T-cell (primary cell): Measurements from ENCODE around the gene HDAC11. TPM values are rescaled to one million over a fixed set of nuclear protein-coding genes. Genes with fewer than 3 reads are reported as not detected.
A peak's percentile ranks its signal among the peaks of the same experiment; 100 is the strongest.
"Not testable (repeated sequence)": the region's sequence is repeated elsewhere in the genome, so short reads cannot be mapped to it uniquely, and the experiment has no call there.

Experiments used
- ATAC-seq, 4 experiments: fragments of 200-7000 bp in 3 of 4; fragments of 150-1000 bp in 1 of 4; cut with Tn5 transposase; replicated peaks in 1 of 4; 1 replicate in 3 of 4; 2 replicates in 1 of 4; pipeline ENCODE4 v1.10.0; 2021; ENCODE audit warnings: moderate library complexity in 3 of 4, mild to moderate bottlenecking in 2 of 4, moderate number of reproducible peaks in 1 of 4
- CTCF ChIA-PET, 2 donors: fragments of 300-600 bp; sonication (Branson Sonifier 250); formaldehyde crosslinking; loops; one replicate each; lab custom pipeline; 2022; ENCODE audit warnings: antibody characterized with exemption in 2 of 2; lab: Charles Lee
- POLR2A ChIA-PET, 2 donors: fragments of 300-600 bp; sonication (Branson Sonifier 250); formaldehyde crosslinking; loops; one replicate each; lab custom pipeline; 2022; ENCODE audit warnings: antibody characterized with exemption in 2 of 2; lab: Charles Lee
- DNase-seq, 35 experiments: peaks; one replicate each; pipeline versions ENCODE4 v3.0.0 to v3.0.0-alpha.2; 2013 to 2023
- H3K27ac ChIP-seq: one replicate; pipeline ENCODE4 v1.5.1; 2013; ENCODE audit warnings: low read length
- H3K27me3 ChIP-seq, 2 experiments: replicated peaks in 1 of 2; 1 replicate in 1 of 2; 2 replicates in 1 of 2; pipeline versions ENCODE4 v1.6.1 to v1.7.0; 2013; ENCODE audit warnings: low read length in 1 of 2, mixed read lengths in 1 of 2; ENCODE audit not compliant: control insufficient read depth in 2 of 2, insufficient read depth in 2 of 2; ENCODE audit errors: extremely low read depth in 1 of 2
- H3K36me3 ChIP-seq, 2 donors: 1 replicate in 1 of 2; 2 replicates in 1 of 2; pipeline versions ENCODE4 v1.6.1 to v1.7.0; 2013; ENCODE audit warnings: low read length in 1 of 2; ENCODE audit not compliant: control insufficient read depth in 2 of 2, insufficient read depth in 1 of 2; ENCODE audit errors: extremely low read depth in 1 of 2
- H3K4me1 ChIP-seq, 2 experiments: 1 replicate in 1 of 2; 2 replicates in 1 of 2; pipeline versions ENCODE4 v1.6.1 to v1.7.0; 2013; ENCODE audit warnings: low read length in 2 of 2, mixed read lengths in 1 of 2; ENCODE audit not compliant: insufficient read depth in 2 of 2, control insufficient read depth in 1 of 2; ENCODE audit errors: extremely low read depth in 1 of 2
- H3K4me3 ChIP-seq, 2 donors: 1 replicate in 1 of 2; 2 replicates in 1 of 2; pipeline versions ENCODE4 v1.5.1 to v1.7.0; 2013; ENCODE audit warnings: mild to moderate bottlenecking in 2 of 2, low read length in 1 of 2, moderate library complexity in 1 of 2; ENCODE audit not compliant: control insufficient read depth in 1 of 2; ENCODE audit errors: extremely low read depth in 1 of 2
- H3K9me3 ChIP-seq: 2 replicates; pipeline ENCODE4 v1.7.0; 2013
- H3K27ac Mint-ChIP-seq, 2 donors: one replicate each; pipeline ENCODE4 v1.8.0; 2020 to 2021; ENCODE audit warnings: mild to moderate bottlenecking in 2 of 2, mixed read lengths in 2 of 2
- H3K27me3 Mint-ChIP-seq, 2 donors: one replicate each; pipeline ENCODE4 v1.8.0; 2021 to 2022; ENCODE audit warnings: mixed read lengths in 2 of 2
- H3K36me3 Mint-ChIP-seq: one replicate; pipeline ENCODE4 v1.8.0; 2021; ENCODE audit warnings: mixed read lengths
- H3K4me1 Mint-ChIP-seq, 3 donors: one replicate each; pipeline ENCODE4 v1.8.0; 2020 to 2022; ENCODE audit warnings: mixed read lengths in 3 of 3, mild to moderate bottlenecking in 1 of 3
- H3K4me3 Mint-ChIP-seq, 3 donors: one replicate each; pipeline ENCODE4 v1.8.0; 2020 to 2022; ENCODE audit warnings: mild to moderate bottlenecking in 3 of 3, mixed read lengths in 3 of 3, moderate library complexity in 3 of 3
- H3K9me3 Mint-ChIP-seq, 3 donors: one replicate each; pipeline ENCODE4 v1.8.0; 2020 to 2022; ENCODE audit warnings: mixed read lengths in 3 of 3
- WGBS: methylation state at CpG from one replicate; pipeline ENCODE4 v1.1.5; 2013; ENCODE audit warnings: missing lambda C conversion rate; ENCODE audit not compliant: insufficient coverage; 5-methylcytosine and 5-hydroxymethylcytosine counted together
- total RNA-seq, 35 experiments: library from RNA in 6 of 35; stranded (reverse) in 6 of 35; fragments of 120-200 nt in 1 of 35; gene quantifications; one replicate each; pipeline versions ENCODE4 v1.2.1 to v1.2.4 and lab custom pipeline; 2013 to 2026

HDAC11 gene
- total RNA-seq, 5 donors from 2014 or later (not counting 1 experiment from before 2014, with no cell fraction given) = 5.9 to 10.4 (median 7.9) TPM

DNA sequence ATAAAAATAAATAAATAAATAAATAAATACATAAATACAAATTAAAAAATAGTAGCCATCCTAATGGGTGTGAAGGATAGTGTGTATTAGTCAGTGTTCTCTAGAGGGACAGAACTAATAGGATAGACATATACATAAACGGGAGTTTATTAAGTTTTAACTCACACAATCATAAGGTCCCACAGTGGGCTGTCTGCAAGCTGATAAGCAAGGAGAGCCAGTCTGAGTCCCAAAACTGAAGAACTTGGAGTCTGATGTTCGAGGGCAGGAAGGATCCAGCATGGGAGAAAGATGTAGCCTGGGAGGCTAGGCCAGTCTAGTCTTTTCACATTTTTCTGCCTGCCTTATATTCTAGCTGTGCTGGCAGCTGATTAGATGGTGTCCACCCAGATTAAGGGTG lies 37.2 kb upstream of the HDAC11 start:
- POLR2A ChIA-PET = not testable (repeated sequence)

DNA sequence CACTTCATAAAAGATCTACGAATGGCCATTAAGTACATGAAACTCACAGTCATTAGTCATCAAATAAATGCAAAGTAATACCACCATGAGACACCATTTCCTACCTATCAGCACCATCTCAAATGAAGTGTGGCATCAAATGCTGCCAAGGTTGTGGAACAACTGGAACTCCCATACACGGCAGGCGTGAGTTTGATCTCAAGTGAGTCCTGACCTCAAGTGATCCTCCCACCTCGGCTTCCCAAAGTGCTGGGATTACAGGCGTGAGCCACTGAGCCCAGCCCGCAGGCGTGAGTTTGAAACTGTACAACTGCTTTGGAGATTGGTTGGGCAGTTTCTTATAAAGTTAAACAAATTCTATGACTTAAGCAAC lies 28.8 kb upstream of the HDAC11 start:
- ATAC-seq = peak; percentile 6 to 24 (median 10)
- Histone ChIP-seq H3K4me3 (peak overlapping the region; percentile 59 to 78), H3K27me3 (peaks cover 0 to 6% of the 10 kb centered on the region in 2 experiments), H3K9me3 (no peaks in the 10 kb centered on the region), H3K4me1 (peaks cover 9 to 23% of the 10 kb centered on the region in 2 experiments), H3K36me3 (no peaks in the 10 kb centered on the region), H3K27ac (peak overlapping the region; percentile 30)
- WGBS = 25% methylated on average over 3 of the region's 7 CpGs
- Mint-ChIP-seq H3K27me3 (no peaks in the 10 kb centered on the region), H3K36me3 (peaks cover 2% of the 10 kb centered on the region), H3K4me3 (peak overlapping the region; percentile 87 to 97 (median 95)), H3K27ac (peak overlapping the region; percentile 96 to 97), H3K9me3 (no peaks in the 10 kb centered on the region), H3K4me1 (peaks cover 12 to 27% (median 21%) of the 10 kb centered on the region in 3 donors)
- POLR2A ChIA-PET = interaction anchor here (1.0 to 1.4 kb wide), 5 partner anchors 23 to 35 kb away, joined by 3 to 6 read pairs (median 5); partner anchors contain the start of gene HDAC11 (in 1 of the 2)
- peak in 3 of 35 experiments; percentile 6 to 55 (median 10) for DNase-seq
- CTCF ChIA-PET = interaction anchor here (0.7 to 3.1 kb wide), 22 partner anchors 22 to 694 kb away, joined by 3 to 56 read pairs (median 7); partner anchors contain the start of genes NUP210 (in 2 of the 2) and HDAC11 (in 1 of the 2)

More for the DNA sequence above, 37.2 kb upstream of the HDAC11 start:
- H3K36me3 Mint-ChIP-seq, H3K4me1 ChIP-seq, H3K27ac Mint-ChIP-seq, DNase-seq, H3K27me3 Mint-ChIP-seq, H3K9me3 Mint-ChIP-seq, H3K36me3 ChIP-seq, H3K27ac ChIP-seq, H3K4me3 Mint-ChIP-seq, H3K9me3 ChIP-seq, H3K27me3 ChIP-seq, H3K4me3 ChIP-seq, H3K4me1 Mint-ChIP-seq, ATAC-seq, CTCF ChIA-PET: not testable (repeated sequence)
- WGBS = 63% methylated on average over 1 of the region's 2 CpGs

GRCh38 chr3:13452490-13453335 lies 27.4 kb upstream of the HDAC11 start:
- peak overlapping the region; percentile 30 for H3K27ac ChIP-seq
- ChIA-PET POLR2A (interaction anchor here (0.5 to 1.4 kb wide), 8 partner anchors 11 to 142 kb away, joined by 3 to 6 read pairs (median 4); partner anchors contain the start of gene HDAC11 (in 1 of the 2)), CTCF (interaction anchor here (0.5 to 3.1 kb wide), 36 partner anchors 9 to 692 kb away, joined by 3 to 56 read pairs (median 6); partner anchors contain the start of genes NUP210 (in 2 of the 2) and HDAC11 (in 1 of the 2))
- peaks cover 9 to 23% of the 10 kb centered on the region in 2 experiments for H3K4me1 ChIP-seq
- peaks cover 0 to 6% of the 10 kb centered on the region in 2 experiments for H3K27me3 ChIP-seq
- no peaks in the 10 kb centered on the region for H3K36me3 ChIP-seq
- H3K9me3 Mint-ChIP-seq = no peaks in the 10 kb centered on the region
- peaks cover 12 to 27% (median 21%) of the 10 kb centered on the region in 3 donors for H3K4me1 Mint-ChIP-seq
- DNase-seq = peak in 30 of 35 experiments; percentile 8 to 74 (median 42)
- ATAC-seq = peak; percentile 26 to 37 (median 30)
- no peaks in the 10 kb centered on the region for H3K9me3 ChIP-seq
- 48% methylated on average over 3 of the region's 12 CpGs for WGBS
- H3K4me3 ChIP-seq = peak overlapping the region; percentile 15
- peak overlapping the region; percentile 96 to 97 for H3K27ac Mint-ChIP-seq
- H3K4me3 Mint-ChIP-seq = peak overlapping the region; percentile 87 to 97 (median 95)
- H3K27me3 Mint-ChIP-seq = no peaks in the 10 kb centered on the region
- H3K36me3 Mint-ChIP-seq = no peaks in the 10 kb centered on the region

DNA sequence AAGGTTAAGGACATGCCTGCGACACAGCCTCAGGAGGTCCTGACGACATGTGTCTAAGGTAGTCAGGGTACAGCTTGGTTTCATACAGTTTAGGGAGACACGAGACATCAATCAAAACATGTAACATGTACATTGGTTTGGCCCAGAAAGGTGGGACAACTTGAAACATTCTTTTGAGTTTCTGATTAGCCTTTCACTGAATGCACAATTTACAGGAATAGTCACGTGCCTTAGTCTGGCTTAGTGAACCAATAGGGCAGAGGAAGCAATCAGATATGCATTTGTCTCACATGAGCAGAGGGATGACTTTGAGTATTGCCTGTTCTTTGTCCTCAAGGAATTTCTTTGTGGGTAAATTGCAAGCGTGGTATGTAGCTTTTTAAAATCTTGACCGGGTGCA lies 24.5 kb upstream of the HDAC11 start:
- DNase-seq (no peak), ATAC-seq (no peak)
- Mint-ChIP-seq H3K9me3 (no peaks in the 10 kb centered on the region), H3K27me3 (no peaks in the 10 kb centered on the region), H3K4me1 (peaks cover 12 to 19% (median 17%) of the 10 kb centered on the region in 3 donors), H3K36me3 (no peaks in the 10 kb centered on the region), H3K4me3 (no peak overlapping the region), H3K27ac (no peak overlapping the region)
- Histone ChIP-seq H3K36me3 (no peaks in the 10 kb centered on the region), H3K27me3 (peaks cover 0 to 13% of the 10 kb centered on the region in 2 experiments), H3K9me3 (no peaks in the 10 kb centered on the region), H3K4me1 (peaks cover 6 to 17% of the 10 kb centered on the region in 2 experiments), H3K27ac (no peak overlapping the region), H3K4me3 (no peak overlapping the region)
- WGBS = 81% methylated on average over 2 of the region's 6 CpGs
- ChIA-PET CTCF (interaction anchor here (0.6 to 0.8 kb wide), 3 partner anchors 65 to 135 kb away, joined by 3 to 5 read pairs (median 3); no protein-coding TSS in a partner anchor), POLR2A (no interaction called here)

DNA sequence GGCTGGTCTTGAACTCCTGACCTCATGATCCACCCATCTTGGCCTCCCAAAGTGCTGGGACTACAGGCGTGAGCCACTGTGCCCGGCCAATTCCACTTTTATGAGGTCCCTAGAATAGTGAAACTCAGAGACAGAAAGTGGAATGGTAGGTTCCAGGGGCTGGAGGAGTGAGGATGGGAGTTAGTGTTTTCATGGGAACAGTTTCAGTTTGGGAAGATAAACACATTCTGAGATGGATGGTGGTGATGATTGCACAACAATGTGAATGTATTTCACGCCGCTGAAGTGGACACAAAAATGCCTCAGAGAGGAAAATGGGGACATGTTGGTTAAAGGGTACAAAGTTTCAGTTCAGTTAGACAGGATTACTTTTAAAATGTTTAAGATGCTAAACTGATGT lies 22.5 kb upstream of the HDAC11 start:
- no peak overlapping the region for H3K4me3 ChIP-seq
- H3K4me1 Mint-ChIP-seq = peaks cover 3 to 11% (median 7%) of the 10 kb centered on the region in 3 donors
- ATAC-seq (no peak), DNase-seq (no peak)
- no peaks in the 10 kb centered on the region for H3K9me3 ChIP-seq
- CTCF ChIA-PET = interaction anchor here (1.0 to 1.1 kb wide), 2 partner anchors 366 kb away, joined by 6 to 7 read pairs; no protein-coding TSS in a partner anchor
- 83% methylated on average over 2 of the region's 4 CpGs for WGBS
- peaks cover 0 to 22% of the 10 kb centered on the region in 2 experiments for H3K27me3 ChIP-seq
- peaks cover under 1 to 2% of the 10 kb centered on the region in 2 experiments for H3K4me1 ChIP-seq
- no peaks in the 10 kb centered on the region for H3K9me3 Mint-ChIP-seq
- peaks cover 0 to 2% of the 10 kb centered on the region in 2 donors for H3K27me3 Mint-ChIP-seq
- H3K4me3 Mint-ChIP-seq = no peak overlapping the region
- H3K36me3 ChIP-seq = no peaks in the 10 kb centered on the region
- H3K27ac Mint-ChIP-seq = no peak overlapping the region
- POLR2A ChIA-PET = no interaction called here
- no peaks in the 10 kb centered on the region for H3K36me3 Mint-ChIP-seq
- H3K27ac ChIP-seq = no peak overlapping the region
